ENCODE results near the gene ACP7. TPM values are rescaled to one million over a fixed set of nuclear protein-coding genes. Genes with fewer than 3 reads are reported as not detected.

ACP7 gene
- total RNA-seq, 1 donor from 2014 or later: not detected

- Mint-ChIP-seq H3K9me3 (ENCODE audit: unreplicated experiment) (peaks cover 2% of the 10 kb centered on the region), H3K4me1 (ENCODE audit: low read depth, unreplicated experiment) (peaks cover 7% of the 10 kb centered on the region), H3K27ac (ENCODE audit: unreplicated experiment) (no peak overlapping the region), H3K4me3 (ENCODE audit: unreplicated experiment) (no peak overlapping the region), H3K36me3 (ENCODE audit: low read depth, unreplicated experiment) (no peaks in the 10 kb centered on the region), H3K27me3 (ENCODE audit: low read depth, unreplicated experiment) (peaks cover 5% of the 10 kb centered on the region)
- H3K36me3 ChIP-seq (ENCODE audit: insufficient read depth, low read length): no peaks in the 10 kb centered on the region
- DNase-seq (ENCODE audit: low read depth) (peak; percentile 15), FAIRE-seq (no peak)
- H3K9me3 ChIP-seq (ENCODE audit: insufficient read depth, low read depth, low read length): no peaks in the 10 kb centered on the region
- no peaks in the 10 kb centered on the region for H4K20me1 ChIP-seq (ENCODE audit: insufficient read depth, low read length)
- peaks cover 10% of the 10 kb centered on the region for H3K4me1 ChIP-seq (ENCODE audit: insufficient read depth, low read length)
- H3K79me2 ChIP-seq (ENCODE audit: insufficient read depth, low read length): no peaks in the 10 kb centered on the region
- H3K27ac ChIP-seq (ENCODE audit: low read depth, low read length): no peak overlapping the region
- H2AFZ ChIP-seq (ENCODE audit: low read depth, low read length): peak overlapping the region; percentile 10
- no peaks in the 10 kb centered on the region for H3K27me3 ChIP-seq (ENCODE audit: insufficient read depth, low read length)
- H3K4me2 ChIP-seq (ENCODE audit: low read length): no peak overlapping the region
- no peak overlapping the region for H3K4me3 ChIP-seq (ENCODE audit: insufficient read depth, low read depth, low read length)
- H3K9ac ChIP-seq (ENCODE audit: low read length): no peak overlapping the region
- TF ChIP-seq CTCF (IDR thresholded peaks at IDR 0.05; ENCODE audit: insufficient read depth, low read depth, low read length): no peak
These were observed 13.3 kb upstream of the ACP7 start for GRCh38 chr19:39070888-39071287.

GRCh38 chr19:39074205-39074692 is 9.9 kb upstream of the ACP7 start:
- H3K27me3 Mint-ChIP-seq (ENCODE audit: low read depth, unreplicated experiment): peaks cover 14% of the 10 kb centered on the region
- peak overlapping the region; percentile 19 for H3K27ac ChIP-seq (ENCODE audit: low read depth, low read length)
- no peak overlapping the region for H2AFZ ChIP-seq (ENCODE audit: low read depth, low read length)
- no peaks in the 10 kb centered on the region for H3K79me2 ChIP-seq (ENCODE audit: insufficient read depth, low read length)
- DNase-seq (ENCODE audit: low read depth) (no peak), FAIRE-seq (no peak)
- no peak overlapping the region for H3K4me3 Mint-ChIP-seq (ENCODE audit: unreplicated experiment)
- TF ChIP-seq EZH2 (IDR thresholded peaks at IDR 0.05; ENCODE audit: insufficient read depth, low read length) (no peak), CTCF (IDR thresholded peaks at IDR 0.05; ENCODE audit: insufficient read depth, low read depth, low read length) (no peak)
- H4K20me1 ChIP-seq (ENCODE audit: insufficient read depth, low read length): no peaks in the 10 kb centered on the region
- no peaks in the 10 kb centered on the region for H3K36me3 ChIP-seq (ENCODE audit: insufficient read depth, low read length)
- peaks cover 7% of the 10 kb centered on the region for H3K4me1 Mint-ChIP-seq (ENCODE audit: low read depth, unreplicated experiment)
- H3K27me3 ChIP-seq (ENCODE audit: insufficient read depth, low read length): no peaks in the 10 kb centered on the region
- no peaks in the 10 kb centered on the region for H3K36me3 Mint-ChIP-seq (ENCODE audit: low read depth, unreplicated experiment)
- H3K9me3 ChIP-seq (ENCODE audit: insufficient read depth, low read depth, low read length): no peaks in the 10 kb centered on the region
- H3K9me3 Mint-ChIP-seq (ENCODE audit: unreplicated experiment): no peaks in the 10 kb centered on the region
- H3K4me3 ChIP-seq (ENCODE audit: insufficient read depth, low read depth, low read length): no peak overlapping the region
- no peak overlapping the region for H3K9ac ChIP-seq (ENCODE audit: low read length)
- peaks cover 14% of the 10 kb centered on the region for H3K4me1 ChIP-seq (ENCODE audit: insufficient read depth, low read length)
- H3K27ac Mint-ChIP-seq (ENCODE audit: unreplicated experiment): no peak overlapping the region
- peak overlapping the region; percentile 51 for H3K4me2 ChIP-seq (ENCODE audit: low read length)

GRCh38 chr19:39074942-39075341 is 9.2 kb upstream of the ACP7 start:
- Histone ChIP-seq H3K4me1 (ENCODE audit: insufficient read depth, low read length) (peaks cover 14% of the 10 kb centered on the region), H2AFZ (ENCODE audit: low read depth, low read length) (no peak overlapping the region), H3K4me2 (ENCODE audit: low read length) (no peak overlapping the region), H3K27ac (ENCODE audit: low read depth, low read length) (no peak overlapping the region), H3K36me3 (ENCODE audit: insufficient read depth, low read length) (no peaks in the 10 kb centered on the region), H4K20me1 (ENCODE audit: insufficient read depth, low read length) (no peaks in the 10 kb centered on the region), H3K79me2 (ENCODE audit: insufficient read depth, low read length) (no peaks in the 10 kb centered on the region), H3K4me3 (ENCODE audit: insufficient read depth, low read depth, low read length) (no peak overlapping the region), H3K27me3 (ENCODE audit: insufficient read depth, low read length) (no peaks in the 10 kb centered on the region), H3K9me3 (ENCODE audit: insufficient read depth, low read depth, low read length) (no peaks in the 10 kb centered on the region), H3K9ac (ENCODE audit: low read length) (no peak overlapping the region)
- H3K36me3 Mint-ChIP-seq (ENCODE audit: low read depth, unreplicated experiment): no peaks in the 10 kb centered on the region
- H3K4me1 Mint-ChIP-seq (ENCODE audit: low read depth, unreplicated experiment): peaks cover 7% of the 10 kb centered on the region
- no peak overlapping the region for H3K4me3 Mint-ChIP-seq (ENCODE audit: unreplicated experiment)
- DNase-seq (ENCODE audit: low read depth) (no peak), FAIRE-seq (no peak)
- H3K27me3 Mint-ChIP-seq (ENCODE audit: low read depth, unreplicated experiment): peaks cover 14% of the 10 kb centered on the region
- TF ChIP-seq EZH2 (IDR thresholded peaks at IDR 0.05; ENCODE audit: insufficient read depth, low read length): no peak
- TF ChIP-seq CTCF (IDR thresholded peaks at IDR 0.05; ENCODE audit: insufficient read depth, low read depth, low read length): no peak
- no peaks in the 10 kb centered on the region for H3K9me3 Mint-ChIP-seq (ENCODE audit: unreplicated experiment)
- H3K27ac Mint-ChIP-seq (ENCODE audit: unreplicated experiment): no peak overlapping the region
